ENCODE data around the gene GIMAP2. TPM values are rescaled to one million over a fixed set of nuclear protein-coding genes. Genes with fewer than 3 reads are reported as not detected.

The GIMAP2 gene
- total RNA-seq, 1 experiment from 2014 or later, result not detected

DNA sequence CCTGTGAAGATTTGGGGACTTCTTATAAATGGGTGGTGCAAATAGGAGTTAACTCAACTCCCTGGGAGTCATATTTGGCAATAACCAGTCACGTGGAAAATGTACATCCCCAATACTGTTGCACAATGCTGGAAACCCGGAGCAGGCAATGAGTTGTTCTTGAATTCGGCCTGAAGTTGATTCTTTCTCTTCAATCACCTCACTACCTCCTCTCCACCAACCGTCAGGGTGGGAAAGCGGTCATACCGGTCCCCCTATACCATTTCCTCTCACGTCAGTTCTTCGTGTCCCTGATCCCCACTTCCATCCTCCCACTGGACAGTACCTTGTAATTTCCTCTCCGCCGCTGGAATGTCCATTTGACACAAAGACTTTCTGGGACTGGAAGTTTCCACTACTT, 54.5 kb downstream of the GIMAP2 start:
- TF ChIP-seq, protein P1, sequence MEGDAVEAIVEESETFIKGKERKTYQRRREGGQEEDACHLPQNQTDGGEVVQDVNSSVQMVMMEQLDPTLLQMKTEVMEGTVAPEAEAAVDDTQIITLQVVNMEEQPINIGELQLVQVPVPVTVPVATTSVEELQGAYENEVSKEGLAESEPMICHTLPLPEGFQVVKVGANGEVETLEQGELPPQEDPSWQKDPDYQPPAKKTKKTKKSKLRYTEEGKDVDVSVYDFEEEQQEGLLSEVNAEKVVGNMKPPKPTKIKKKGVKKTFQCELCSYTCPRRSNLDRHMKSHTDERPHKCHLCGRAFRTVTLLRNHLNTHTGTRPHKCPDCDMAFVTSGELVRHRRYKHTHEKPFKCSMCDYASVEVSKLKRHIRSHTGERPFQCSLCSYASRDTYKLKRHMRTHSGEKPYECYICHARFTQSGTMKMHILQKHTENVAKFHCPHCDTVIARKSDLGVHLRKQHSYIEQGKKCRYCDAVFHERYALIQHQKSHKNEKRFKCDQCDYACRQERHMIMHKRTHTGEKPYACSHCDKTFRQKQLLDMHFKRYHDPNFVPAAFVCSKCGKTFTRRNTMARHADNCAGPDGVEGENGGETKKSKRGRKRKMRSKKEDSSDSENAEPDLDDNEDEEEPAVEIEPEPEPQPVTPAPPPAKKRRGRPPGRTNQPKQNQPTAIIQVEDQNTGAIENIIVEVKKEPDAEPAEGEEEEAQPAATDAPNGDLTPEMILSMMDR (conservative IDR thresholded peaks at IDR 0.05), result no peak
- Histone ChIP-seq H2BK120ac (ENCODE audit: low read depth, low read length, poor library complexity, severe bottlenecking) (no peak overlapping the region), H3K4me2 (ENCODE audit: insufficient read depth, insufficient read length, low read length) (no peak overlapping the region), H4K20me1 (ENCODE audit: control insufficient read depth, insufficient read depth, insufficient read length) (no peaks in the 10 kb centered on the region), H3K14ac (ENCODE audit: insufficient read depth, low read length) (no peak overlapping the region), H2AFZ (ENCODE audit: low read length) (no peak overlapping the region), H2BK15ac (ENCODE audit: low read depth, low read length) (no peak overlapping the region), H3K27ac (ENCODE audit: insufficient read length, low read depth, low read length) (no peak overlapping the region), H4K91ac (ENCODE audit: insufficient read length, low read depth, low read length) (no peak overlapping the region), H3T11ph (ENCODE audit: low read length) (no peak overlapping the region), H2BK20ac (ENCODE audit: low read depth, low read length, poor library complexity, severe bottlenecking) (no peak overlapping the region), H3K18ac (ENCODE audit: insufficient read length, low read depth, low read length) (no peak overlapping the region), H3K56ac (ENCODE audit: insufficient read length, low read depth, low read length) (no peak overlapping the region), H3K79me1 (ENCODE audit: insufficient read depth, low read depth, low read length, poor library complexity, severe bottlenecking) (no peaks in the 10 kb centered on the region), H3K9ac (ENCODE audit: extremely low read depth, insufficient read length, low read length) (no peak overlapping the region), H3K4me1 (ENCODE audit: insufficient read depth, low read length) (no peaks in the 10 kb centered on the region), H3K27me3 (ENCODE audit: insufficient read depth, low read length) (peaks cover 88% of the 10 kb centered on the region), H3K23ac (ENCODE audit: insufficient read length, low read depth, low read length) (no peak overlapping the region), H4K5ac (ENCODE audit: insufficient read length, low read depth, low read length) (no peak overlapping the region), H3K79me2 (ENCODE audit: insufficient read depth, low read length) (no peaks in the 10 kb centered on the region), H3K4ac (ENCODE audit: low read depth, low read length) (no peak overlapping the region), H3K23me2 (ENCODE audit: insufficient read length, low read depth, low read length, poor library complexity, severe bottlenecking) (no peaks in the 10 kb centered on the region), H2BK12ac (ENCODE audit: insufficient read length, low read depth, low read length) (no peak overlapping the region), H2BK5ac (ENCODE audit: insufficient read length, low read length) (no peak overlapping the region), H4K8ac (replicated peaks; ENCODE audit: insufficient read length, low read depth, low read length) (no peak overlapping the region), H3K9me3 (ENCODE audit: control insufficient read depth, low read depth, low read length) (peaks cover under 1% of the 10 kb centered on the region), H2AK5ac (ENCODE audit: insufficient read length, low read length) (no peak overlapping the region)
- no peak overlapping the region for H3K4me3 Mint-ChIP-seq
- no peaks in the 10 kb centered on the region for H3K36me3 Mint-ChIP-seq (ENCODE audit: insufficient read depth in 1 of 3, low read depth in 3 of 3)
- H3K9me3 Mint-ChIP-seq, result peaks cover 3 to 18% of the 10 kb centered on the region in 2 experiments
- WGBS (ENCODE audit: extremely low coverage, insufficient read length, low lambda C conversion rate), result no CpG with 5 or more reads among the region's 10 CpGs
- H3K27me3 Mint-ChIP-seq (ENCODE audit: low read depth), result peaks cover 100% of the 10 kb centered on the region
- H3K4me1 Mint-ChIP-seq, result peaks cover 5 to 7% of the 10 kb centered on the region in 2 experiments; a peak in 3 of 4 replicates
- DNase-seq, result no peak
- H3K27ac Mint-ChIP-seq, result no peak overlapping the region
